Gastroesophageal sphincter (tissue), 4 donors: ENCODE data around the gene DROSHA. TPM values are rescaled to one million over a fixed set of nuclear protein-coding genes. Genes with fewer than 3 reads are reported as not detected.

Source experiments
- ATAC-seq: fragments of 150-250 bp; one replicate; pipeline ENCODE4 v1.9.1; 2016; ENCODE audit warnings: mild to moderate bottlenecking, moderate library complexity
- H3K27ac ChIP-seq, 4 donors: fragments of 200-600 bp; sonication (generic) in 3 of 4; 1 replicate in 3 of 4; 2 replicates in 1 of 4; pipeline ENCODE4 v1.5.1; 2016 to 2019
- H3K27me3 ChIP-seq: fragments of 200-600 bp; sonication (generic); one replicate; pipeline ENCODE4 v1.5.1; 2019
- H3K36me3 ChIP-seq, 2 donors: fragments of 200-600 bp; sonication (generic); one replicate each; pipeline ENCODE4 v1.5.1; 2019; ENCODE audit warnings: control low read depth in 1 of 2
- H3K4me1 ChIP-seq, 3 donors: fragments of 200-600 bp; sonication (generic); 1 replicate in 2 of 3; 2 replicates in 1 of 3; pipeline ENCODE4 v1.5.1; 2016 to 2019; ENCODE audit warnings: control low read depth in 2 of 3
- H3K4me3 ChIP-seq, 2 donors: fragments of 200-600 bp; sonication (generic); one replicate each; pipeline ENCODE4 v1.5.1; 2019; ENCODE audit warnings: mild to moderate bottlenecking in 1 of 2, moderate library complexity in 1 of 2
- H3K9me3 ChIP-seq, 3 donors: fragments of 200-600 bp; sonication (generic); one replicate each; pipeline ENCODE4 v1.5.1; 2017 to 2019; ENCODE audit warnings: control low read depth in 2 of 3
- CTCF ChIP-seq, 4 experiments: fragments of 200-600 bp in 2 of 4; fragments of 450-650 bp in 2 of 4; sonication (generic) in 1 of 4; IDR thresholded peaks; one replicate each; pipeline ENCODE4 v1.5.1; 2017 to 2019; ENCODE audit warnings: antibody characterized with exemption in 4 of 4, mild to moderate bottlenecking in 2 of 4, moderate library complexity in 2 of 4
- EP300 ChIP-seq: sonication (generic); formaldehyde crosslinking; IDR thresholded peaks from one replicate; pipeline ENCODE4 v1.6.1; 2017; ENCODE audit warnings: antibody characterized with exemption, mild to moderate bottlenecking
- POLR2A ChIP-seq, 2 donors: fragments of 450-650 bp; IDR thresholded peaks; one replicate each; pipeline ENCODE4 v1.6.1; 2017; ENCODE audit warnings: antibody characterized with exemption in 2 of 2, mild to moderate bottlenecking in 2 of 2, moderate library complexity in 1 of 2
- POLR2AphosphoS5 ChIP-seq: sonication (generic); formaldehyde crosslinking; IDR thresholded peaks from one replicate; pipeline ENCODE4 v1.6.1; 2017; ENCODE audit warnings: antibody characterized with exemption
- whole genome bisulfite sequencing, 2 donors: methylation state at CpG; one replicate each; pipeline ENCODE4 v1.1.5; 2018; ENCODE audit warnings: low coverage in 1 of 2; 5-methylcytosine and 5-hydroxymethylcytosine counted together
- total RNA-seq, 4 donors: library from RNA; depleted of rRNA; stranded (reverse); fragments of >200 nt; gene quantifications; one replicate each; pipeline ENCODE4 v1.1.0, GENCODE V29; 2016

The DROSHA gene
- total RNA-seq, 4 donors from 2014 or later = 22.4 to 38.0 (median 36.4) TPM

GRCh38 chr5:31561946-31562345, 30.1 kb upstream of the DROSHA start:
- Histone ChIP-seq H3K4me3 (no peak overlapping the region), H3K36me3 (peaks cover 0 to 8% of the 10 kb centered on the region in 2 donors), H3K27ac (no peak overlapping the region), H3K9me3 (no peaks in the 10 kb centered on the region), H3K4me1 (peaks cover 0 to 13% (median 3%) of the 10 kb centered on the region in 3 donors), H3K27me3 (no peaks in the 10 kb centered on the region)
- WGBS, 2 donors = 14 to 50% methylated on average over 1 of the region's 1 CpG
- no peak for ATAC-seq
- TF ChIP-seq CTCF (IDR thresholded peaks at IDR 0.05) (no peak), EP300 (no peak), POLR2A (IDR thresholded peaks at IDR 0.05) (no peak), POLR2AphosphoS5 (no peak)

GRCh38 chr5:31559942-31560341, 28.0 kb upstream of the DROSHA start:
- Histone ChIP-seq H3K27me3 (no peaks in the 10 kb centered on the region), H3K36me3 (peaks cover 0 to 28% of the 10 kb centered on the region in 2 donors), H3K27ac (no peak overlapping the region), H3K4me1 (peaks cover 0 to 13% (median 3%) of the 10 kb centered on the region in 3 donors), H3K9me3 (no peaks in the 10 kb centered on the region), H3K4me3 (no peak overlapping the region)
- TF ChIP-seq POLR2A (IDR thresholded peaks at IDR 0.05) = no peak
- no peak for TF ChIP-seq CTCF (IDR thresholded peaks at IDR 0.05)
- no peak for TF ChIP-seq POLR2AphosphoS5
- TF ChIP-seq EP300 = no peak
- ATAC-seq = no peak
- 88% methylated on average over 3 of the region's 3 CpGs; no CpG with 5 or more reads in 1 of the 2 donors for WGBS, 2 donors

GRCh38 chr5:31556461-31556860, 24.6 kb upstream of the DROSHA start:
- Histone ChIP-seq H3K27ac (no peak overlapping the region), H3K9me3 (no peaks in the 10 kb centered on the region), H3K4me3 (no peak overlapping the region), H3K27me3 (no peaks in the 10 kb centered on the region), H3K4me1 (no peaks in the 10 kb centered on the region), H3K36me3 (peaks cover 7 to 63% of the 10 kb centered on the region in 2 donors)
- TF ChIP-seq EP300 = no peak
- no peak for TF ChIP-seq POLR2AphosphoS5
- no peak for TF ChIP-seq POLR2A (IDR thresholded peaks at IDR 0.05)
- no peak for TF ChIP-seq CTCF (IDR thresholded peaks at IDR 0.05)
- 51 to 61% methylated on average over 2 to 3 of the region's 3 CpGs for WGBS, 2 donors
- ATAC-seq = no peak

GRCh38 chr5:31554552-31554951, 22.7 kb upstream of the DROSHA start:
- no peaks in the 10 kb centered on the region for H3K4me1 ChIP-seq
- no peak overlapping the region for H3K27ac ChIP-seq
- H3K9me3 ChIP-seq = no peaks in the 10 kb centered on the region
- no peaks in the 10 kb centered on the region for H3K27me3 ChIP-seq
- no peak overlapping the region for H3K4me3 ChIP-seq
- WGBS, 2 donors = 89 to 96% methylated on average over 1 of the region's 1 CpG
- peaks cover 7 to 69% of the 10 kb centered on the region in 2 donors for H3K36me3 ChIP-seq
- no peak for ATAC-seq
- no peak for TF ChIP-seq POLR2AphosphoS5

GRCh38 chr5:31553863-31554262, 22.0 kb upstream of the DROSHA start:
- H3K9me3 ChIP-seq = no peaks in the 10 kb centered on the region
- H3K36me3 ChIP-seq = peaks cover 7 to 76% of the 10 kb centered on the region in 2 donors
- TF ChIP-seq POLR2AphosphoS5 (no peak), CTCF (IDR thresholded peaks at IDR 0.05) (no peak), EP300 (no peak), POLR2A (IDR thresholded peaks at IDR 0.05) (no peak)
- no peak for ATAC-seq
- H3K4me3 ChIP-seq = no peak overlapping the region
- H3K4me1 ChIP-seq = no peaks in the 10 kb centered on the region
- no peak overlapping the region for H3K27ac ChIP-seq
- no peaks in the 10 kb centered on the region for H3K27me3 ChIP-seq
